DMS 273 treated with DMSO at 0.1 percent for 48 hours (cell line): ENCODE measurements around the gene DMRTC1.
"Not testable (repeated sequence)": the region's sequence is repeated elsewhere in the genome, so short reads cannot be mapped to it uniquely, and the experiment has no call there.

Source experiments
- DNase-seq: peaks from one replicate; lab custom pipeline; 2025; lab: John Stamatoyannopoulos, UW

The DMRTC1 gene

DNA sequence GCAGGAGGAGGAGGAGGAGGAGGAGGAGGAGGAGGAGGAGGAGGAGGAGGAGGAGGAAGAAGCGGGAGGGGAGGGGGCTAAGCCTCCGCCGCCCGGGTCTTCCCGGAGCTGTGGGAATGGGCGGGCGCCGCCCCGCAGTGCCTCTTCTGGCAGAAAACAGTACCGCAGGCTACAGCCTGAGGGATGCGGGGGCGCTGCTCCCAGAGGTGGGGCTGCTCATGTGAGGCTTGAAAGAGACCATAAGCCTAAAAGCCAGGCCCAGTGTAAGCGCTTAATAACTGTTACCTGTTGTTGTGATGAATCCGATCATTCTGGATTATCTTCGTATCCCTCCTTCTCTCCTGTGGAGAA lies at the start of gene DMRTC1:
TSS of gene DMRTC1 (minus strand) at position 19 of the 351 bp plus-strand sequence. CDS start 68,143 bp downstream, outside the sequence.
- not testable (repeated sequence) for DNase-seq

DNA sequence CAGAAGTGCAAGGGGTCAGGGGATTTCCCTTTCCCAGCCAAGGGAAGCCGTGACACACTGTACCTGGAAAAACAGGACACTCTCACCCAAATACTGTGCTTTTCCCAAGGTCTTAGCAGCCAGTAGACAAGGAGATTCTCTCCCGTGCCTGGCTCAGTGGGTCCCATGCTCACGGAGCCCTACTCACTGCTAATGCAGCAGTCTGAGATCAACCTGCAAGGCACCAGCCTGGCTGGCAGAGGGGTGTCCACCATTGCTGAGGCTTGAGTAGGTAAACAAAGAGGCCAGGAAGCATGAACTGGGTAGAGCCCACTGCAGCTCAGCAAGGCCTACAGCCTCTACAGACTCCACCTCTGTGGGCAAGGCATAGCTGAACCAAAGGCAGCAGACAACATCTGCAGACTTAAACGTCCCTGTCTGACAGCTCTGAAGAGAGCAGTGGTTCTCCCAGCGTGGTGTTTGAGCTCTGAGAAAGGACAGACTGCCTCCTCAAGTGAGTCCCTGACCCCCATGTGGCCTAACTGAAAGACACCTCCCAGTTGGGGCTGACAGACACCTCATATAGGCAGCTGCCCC lies 37.3 kb upstream of the DMRTC1 start:
- not testable (repeated sequence) for DNase-seq

DNA sequence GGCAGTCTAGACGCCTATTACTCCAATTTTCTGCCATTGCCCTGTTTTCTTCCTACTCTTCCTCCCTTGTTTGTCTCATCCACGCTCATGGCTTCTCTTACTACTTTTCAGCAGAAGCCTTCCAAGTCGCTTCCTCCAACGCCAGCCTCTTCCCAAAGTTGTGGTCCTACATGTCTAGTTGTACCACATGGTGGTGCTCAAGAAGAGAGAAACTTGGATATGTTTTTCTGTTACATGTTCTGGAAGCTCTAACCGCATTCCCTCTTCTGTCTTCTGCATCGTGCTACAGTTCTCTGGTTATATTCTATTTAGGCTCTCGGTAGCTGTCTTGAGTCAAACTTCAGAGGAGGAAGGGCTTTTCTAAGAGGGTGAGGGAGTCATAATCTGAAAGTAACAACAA lies 31.2 kb upstream of the DMRTC1 start:
- not testable (repeated sequence) for DNase-seq

DNA sequence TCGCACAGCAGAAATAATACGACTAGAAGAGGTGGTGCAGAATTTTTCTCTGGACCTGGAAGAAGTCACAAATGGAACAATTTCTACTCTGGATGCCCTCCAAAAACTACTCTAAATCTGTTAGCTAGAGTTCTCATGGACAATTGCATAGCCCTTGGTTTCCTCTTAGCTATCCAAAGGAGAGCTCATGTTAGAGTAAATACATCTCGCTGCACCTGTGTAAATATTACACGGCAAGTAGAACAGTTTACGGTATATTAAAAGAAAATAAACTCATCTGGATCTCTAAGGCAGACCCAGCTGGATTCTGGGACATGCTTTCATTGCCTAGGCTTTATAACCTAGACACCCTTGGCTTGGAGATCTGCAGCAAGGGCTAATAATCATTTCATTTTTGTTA lies 28.2 kb upstream of the DMRTC1 start:
- not testable (repeated sequence) for DNase-seq

DNA sequence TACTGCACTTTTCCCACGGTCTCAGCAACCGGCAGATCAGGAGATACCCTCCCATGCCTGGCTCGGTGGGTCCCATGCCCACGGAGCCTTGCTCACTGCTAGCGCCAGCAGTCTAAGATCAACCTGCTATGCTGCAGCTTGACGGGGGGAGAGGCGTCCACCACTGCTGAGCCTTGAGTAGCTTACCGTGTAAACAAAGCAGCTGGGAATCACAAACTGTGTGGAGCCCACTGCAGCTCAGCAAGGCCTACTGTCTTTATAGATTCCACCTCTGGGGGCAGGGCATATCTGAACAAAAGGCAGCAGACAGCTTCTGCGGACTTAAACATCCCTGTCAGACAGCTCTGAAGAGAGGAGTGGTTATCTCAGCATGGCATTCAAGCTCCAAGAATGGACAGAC lies 16.3 kb upstream of the DMRTC1 start:
- DNase-seq = not testable (repeated sequence)

DNA sequence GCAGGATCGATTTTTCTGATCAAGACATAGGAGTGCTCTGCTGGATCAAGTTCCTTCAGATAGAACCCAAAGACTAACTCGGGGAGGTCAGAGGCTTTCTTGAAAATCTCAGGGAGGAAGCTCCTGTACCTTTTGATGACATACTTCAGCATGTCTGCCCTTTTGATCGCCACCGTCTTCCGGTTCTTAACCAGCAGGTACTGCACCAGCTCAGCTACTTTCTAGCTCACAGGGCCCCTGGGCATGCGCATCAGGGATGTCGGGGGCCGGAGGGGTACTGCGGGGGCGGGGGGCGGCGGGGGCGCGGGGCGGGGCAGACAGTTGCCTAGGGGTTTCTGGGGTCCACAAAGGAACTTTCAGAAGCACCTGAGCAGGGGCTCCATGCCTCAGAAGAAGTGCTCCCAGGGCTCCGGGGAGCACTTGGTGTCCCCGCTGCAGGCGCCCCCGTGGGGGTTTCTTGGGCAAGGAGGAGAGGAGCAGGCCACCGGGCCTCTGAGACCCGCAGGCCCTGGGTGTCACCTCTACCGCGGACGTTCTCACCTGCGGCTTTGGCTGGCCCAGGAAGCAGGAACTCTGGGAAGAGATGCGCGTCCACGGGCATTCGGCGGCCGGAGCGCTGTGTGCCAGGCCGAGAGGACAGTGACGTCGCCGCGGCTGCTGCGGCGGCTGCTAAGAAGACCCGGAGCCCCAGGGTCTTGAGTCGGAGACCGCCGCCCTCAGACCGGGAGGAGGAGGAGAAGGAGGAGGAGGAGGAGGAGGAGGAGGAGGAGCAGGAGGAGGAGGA lies 410 bp downstream of the DMRTC1 start:
- not testable (repeated sequence) for DNase-seq

- DNase-seq = not testable (repeated sequence)
Observed at GRCh38 chrX:72942272-72942671, 1.4 kb downstream of the DMRTC1 start.

- not testable (repeated sequence) for DNase-seq
Observed at GRCh38 chrX:72937906-72938305, 5.7 kb downstream of the DMRTC1 start, which contains the start of gene FAM236A. Gene FAM236A, plus strand, starts transcription at chrX:72938206. Its CDS starts 57 bp downstream, at chrX:72938263.

DNA sequence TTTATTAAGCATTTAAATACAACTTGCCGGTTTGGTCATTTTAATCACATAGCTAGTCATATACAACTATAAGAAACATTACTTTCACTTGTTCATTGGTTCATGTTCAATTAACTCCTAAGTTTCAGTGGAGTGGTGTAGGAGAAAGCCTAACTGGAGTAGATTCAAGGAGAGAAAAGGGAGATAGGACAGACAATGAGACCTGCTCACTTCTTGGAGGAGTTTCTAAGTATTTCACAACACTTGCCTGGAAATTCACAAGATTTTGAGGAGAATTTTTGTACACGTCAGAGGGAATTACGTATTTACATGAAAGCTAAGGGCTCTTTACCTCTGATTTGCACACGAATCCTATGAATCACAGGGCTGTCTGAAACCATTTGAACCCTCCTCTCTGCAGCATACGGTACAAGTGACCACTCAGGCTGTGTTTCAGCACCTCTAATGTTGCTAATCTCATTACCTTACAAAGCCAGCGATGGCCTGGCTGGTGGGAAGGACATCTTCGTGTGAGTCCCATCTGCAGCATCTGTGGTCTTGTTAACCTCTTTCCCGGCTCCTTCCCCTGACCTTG lies 6.7 kb downstream of the DMRTC1 start:
- DNase-seq = not testable (repeated sequence)

DNA sequence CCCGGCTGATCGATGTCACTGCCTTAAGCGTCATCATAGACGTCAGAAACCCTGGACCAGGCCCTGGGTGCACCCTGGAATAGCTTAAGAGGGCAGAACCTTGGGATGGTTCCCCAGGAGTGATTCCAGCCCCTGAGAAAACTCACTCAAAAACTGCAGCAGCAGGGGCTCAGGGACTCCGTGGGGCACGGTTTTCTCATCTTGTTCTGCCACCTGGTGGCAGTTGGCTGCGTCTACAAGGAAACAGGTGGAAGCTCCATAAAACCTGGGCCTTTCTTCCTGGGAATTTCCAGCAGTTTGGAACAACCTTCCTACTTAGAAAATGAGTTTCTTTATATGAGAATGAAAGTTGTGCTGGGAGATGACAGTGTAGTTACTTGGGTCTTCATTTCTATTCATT lies 7.2 kb downstream of the DMRTC1 start:
- DNase-seq = not testable (repeated sequence)

GRCh38 chrX:72932283-72932682 lies 11.4 kb downstream of the DMRTC1 start:
- DNase-seq = not testable (repeated sequence)

DNA sequence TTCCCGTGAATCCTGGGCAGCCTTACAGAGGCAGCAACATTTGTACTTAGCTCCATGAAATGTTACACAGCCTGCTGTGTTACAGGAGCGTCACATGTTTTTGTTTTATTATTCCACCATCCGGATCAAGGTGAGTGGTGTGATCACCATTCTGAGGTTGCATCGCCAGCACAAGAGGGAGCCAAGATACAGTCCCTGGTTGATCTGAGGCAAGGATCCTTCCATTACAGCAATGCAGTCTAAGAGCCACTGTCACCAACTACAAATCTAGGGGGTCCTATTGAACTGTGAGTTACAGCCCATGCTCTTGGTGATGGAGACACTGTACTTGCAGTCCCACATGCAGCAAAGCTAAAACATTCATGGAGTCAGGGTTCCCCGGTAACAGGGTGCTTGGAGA lies 27.5 kb downstream of the DMRTC1 start:
- not testable (repeated sequence) for DNase-seq

DNA sequence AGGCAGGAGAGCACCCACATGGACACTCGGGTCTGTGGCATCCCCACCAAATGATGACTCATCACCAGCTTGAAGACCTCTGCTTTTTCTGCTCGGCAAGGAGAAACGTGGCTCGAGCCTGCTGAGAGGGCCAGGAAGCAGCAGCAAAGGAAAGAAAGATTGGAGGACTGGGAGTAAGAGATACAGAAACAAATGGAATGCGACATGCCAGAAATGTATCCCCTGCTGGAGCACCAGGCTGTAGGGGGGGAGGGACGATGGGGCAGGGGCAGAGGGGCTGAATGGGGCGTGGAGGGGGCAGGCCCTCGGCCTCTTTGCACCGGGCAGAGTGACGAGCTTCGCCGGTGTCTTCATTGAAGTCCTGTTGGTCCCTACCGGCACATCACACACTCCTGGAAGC lies 31.3 kb downstream of the DMRTC1 start, which contains the start of gene FAM236C:
TSS of gene FAM236C (plus strand) at position 301 of the 400 bp plus-strand sequence. CDS start 100 bp downstream, outside the sequence.
- not testable (repeated sequence) for DNase-seq

GRCh38 chrX:72889740-72890139 lies 53.9 kb downstream of the DMRTC1 start:
- DNase-seq = not testable (repeated sequence)

GRCh38 chrX:72882898-72883297 lies 60.7 kb downstream of the DMRTC1 start:
- not testable (repeated sequence) for DNase-seq

DNA sequence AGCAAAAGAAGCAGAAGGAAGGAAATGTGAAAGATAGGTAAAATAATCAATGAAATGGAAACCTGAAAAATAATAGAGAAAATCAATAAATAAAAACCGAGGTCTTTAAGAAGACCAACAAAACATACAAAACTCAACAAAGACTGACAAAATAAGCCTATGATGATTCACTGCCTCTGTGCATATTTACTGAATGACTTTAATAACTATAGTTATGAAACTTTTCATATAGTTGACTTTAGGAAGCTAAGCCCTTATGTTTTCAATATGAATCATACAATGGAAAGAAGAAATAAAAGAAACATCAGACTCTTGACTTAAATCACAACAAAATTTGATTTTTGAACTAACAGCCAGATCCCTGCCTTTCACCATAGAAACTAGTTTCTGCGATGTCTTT lies 106.1 kb downstream of the DMRTC1 start:
- DNase-seq = not testable (repeated sequence)

- DNase-seq = not testable (repeated sequence)
Observed at GRCh38 chrX:72830701-72831100, 112.9 kb downstream of the DMRTC1 start.
